Forelimb muscle (tissue), 1 donor: ENCODE measurements around the gene LZTR1. TPM values are rescaled to one million over a fixed set of nuclear protein-coding genes. Genes with fewer than 3 reads are reported as not detected.

Experiments
- DNase-seq: peaks from one replicate; pipeline ENCODE4 v3.0.0-alpha.2; 2013; ENCODE audit warnings: low read depth
- polyA plus RNA-seq: library from polyadenylated mRNA; unstranded; fragments of 120-200 nt; gene quantifications from one replicate; pipeline ENCODE4 v1.2.1, GENCODE V29; 2013; ENCODE audit not compliant: insufficient read length

Gene LZTR1
- polyA plus RNA-seq, 1 donor = 32.6 TPM

GRCh38 chr22:20949698-20950183 is 32.4 kb upstream of the LZTR1 start:
- no peak for DNase-seq

- no peak for DNase-seq
Measured at GRCh38 chr22:20951151-20951931, 30.8 kb upstream of the LZTR1 start.

GRCh38 chr22:20951932-20952380 is 30.1 kb upstream of the LZTR1 start:
- no peak for DNase-seq

- no peak for DNase-seq
Measured at GRCh38 chr22:20952544-20953341, 29.4 kb upstream of the LZTR1 start.

GRCh38 chr22:20953342-20953608 is 28.8 kb upstream of the LZTR1 start:
- DNase-seq = no peak

GRCh38 chr22:20953668-20954500 is 28.2 kb upstream of the LZTR1 start:
- no peak for DNase-seq

GRCh38 chr22:20955548-20955947 is 26.5 kb upstream of the LZTR1 start:
- no peak for DNase-seq

- DNase-seq = no peak
Measured at GRCh38 chr22:20956258-20957101, 25.6 kb upstream of the LZTR1 start.

- no peak for DNase-seq
Measured at GRCh38 chr22:20957102-20957682, 24.9 kb upstream of the LZTR1 start.

GRCh38 chr22:20957683-20958431 is 24.2 kb upstream of the LZTR1 start:
- no peak for DNase-seq

GRCh38 chr22:20959578-20960461 is 22.3 kb upstream of the LZTR1 start:
- DNase-seq = no peak

- DNase-seq = no peak
Measured at GRCh38 chr22:20960609-20961008, 21.5 kb upstream of the LZTR1 start.

GRCh38 chr22:20962491-20962945 is 19.6 kb upstream of the LZTR1 start:
- no peak for DNase-seq

- no peak for DNase-seq
Measured at GRCh38 chr22:20963201-20964052, 18.7 kb upstream of the LZTR1 start.

GRCh38 chr22:20964090-20964798 is 17.9 kb upstream of the LZTR1 start:
- DNase-seq = no peak

- DNase-seq = no peak
Measured at GRCh38 chr22:20964799-20965103, 17.3 kb upstream of the LZTR1 start.

- no peak for DNase-seq
Measured at GRCh38 chr22:20965104-20965887, 16.8 kb upstream of the LZTR1 start.
